VCaP (cell line): Measurements from ENCODE around the gene TSTD2.

Source experiments
- H3K27ac ChIP-seq: fragments of 450-650 bp; 2 replicates; pipeline ENCODE4 v1.5.1; 2017
- CTCF ChIP-seq: fragments of 450-650 bp; conservative IDR thresholded peaks from 2 replicates; pipeline ENCODE4 v1.5.1; 2017; ENCODE audit warnings: mild to moderate bottlenecking, moderate library complexity

TSTD2 gene

GRCh38 chr9:97572196-97572891 lies 60.8 kb downstream of the TSTD2 start:
- H3K27ac ChIP-seq: no peak overlapping the region
- no peak for TF ChIP-seq CTCF

- no peak overlapping the region for H3K27ac ChIP-seq
- no peak for TF ChIP-seq CTCF
Measured at GRCh38 chr9:97571664-97572063, 61.5 kb downstream of the TSTD2 start.

- no peak for TF ChIP-seq CTCF
- H3K27ac ChIP-seq: no peak overlapping the region
Measured at GRCh38 chr9:97570899-97571298, 62.3 kb downstream of the TSTD2 start.

- peak overlapping the region; percentile 76 for H3K27ac ChIP-seq
- TF ChIP-seq CTCF: no peak
Measured at GRCh38 chr9:97568461-97569275, 64.5 kb downstream of the TSTD2 start.

GRCh38 chr9:97567894-97568202 lies 65.3 kb downstream of the TSTD2 start:
- peak overlapping the region; percentile 76 for H3K27ac ChIP-seq
- TF ChIP-seq CTCF: no peak

GRCh38 chr9:97567182-97567893 lies 65.8 kb downstream of the TSTD2 start:
- TF ChIP-seq CTCF: no peak
- peak overlapping the region; percentile 76 for H3K27ac ChIP-seq

GRCh38 chr9:97565262-97565661 lies 67.9 kb downstream of the TSTD2 start:
- H3K27ac ChIP-seq: peak overlapping the region; percentile 78
- no peak for TF ChIP-seq CTCF
